NCI-H2081 treated with DMSO at 0.1 percent for 48 hours (cell line): ENCODE data around the gene GRK3.
"Not testable (repeated sequence)": the region's sequence is repeated elsewhere in the genome, so short reads cannot be mapped to it uniquely, and the experiment has no call there.

Experiments
- DNase-seq: peaks from one replicate; lab custom pipeline; 2025; lab: John Stamatoyannopoulos, UW

The GRK3 gene

GRCh38 chr22:25698978-25699377 is 134.5 kb downstream of the GRK3 start:
- no peak for DNase-seq

- DNase-seq: no peak
Observed at GRCh38 chr22:25701056-25701780, 136.7 kb downstream of the GRK3 start.

GRCh38 chr22:25702040-25702439 is 137.6 kb downstream of the GRK3 start:
- DNase-seq: no peak

- DNase-seq: no peak
Observed at GRCh38 chr22:25702571-25703167, 138.2 kb downstream of the GRK3 start.

- DNase-seq: no peak
Observed at GRCh38 chr22:25704701-25705100, 140.2 kb downstream of the GRK3 start.

- no peak for DNase-seq
Observed at GRCh38 chr22:25706197-25706596, 141.7 kb downstream of the GRK3 start.

GRCh38 chr22:25708430-25708829 is 144.0 kb downstream of the GRK3 start:
- not testable (repeated sequence) for DNase-seq

GRCh38 chr22:25709758-25710157 is 145.3 kb downstream of the GRK3 start:
- no peak for DNase-seq

- no peak for DNase-seq
Observed at GRCh38 chr22:25710501-25710900, 146.0 kb downstream of the GRK3 start.

GRCh38 chr22:25711491-25711890 is 147.0 kb downstream of the GRK3 start:
- no peak for DNase-seq

GRCh38 chr22:25712661-25713400 is 148.4 kb downstream of the GRK3 start:
- DNase-seq: no peak

- DNase-seq: no peak
Observed at GRCh38 chr22:25714070-25714469, 149.6 kb downstream of the GRK3 start.

GRCh38 chr22:25714739-25715138 is 150.3 kb downstream of the GRK3 start:
- no peak for DNase-seq

- no peak for DNase-seq
Observed at GRCh38 chr22:25716637-25717036, 152.2 kb downstream of the GRK3 start.

- no peak for DNase-seq
Observed at GRCh38 chr22:25718135-25718840, 153.8 kb downstream of the GRK3 start.

GRCh38 chr22:25722223-25722622 is 157.7 kb downstream of the GRK3 start:
- no peak for DNase-seq

GRCh38 chr22:25722626-25723025 is 158.2 kb downstream of the GRK3 start:
- DNase-seq: no peak

GRCh38 chr22:25726241-25726640 is 161.8 kb downstream of the GRK3 start:
- DNase-seq: no peak

GRCh38 chr22:25728071-25728470 is 163.6 kb downstream of the GRK3 start:
- no peak for DNase-seq

GRCh38 chr22:25729016-25729995 is 164.8 kb downstream of the GRK3 start:
- DNase-seq: no peak

- DNase-seq: no peak
Observed at GRCh38 chr22:25735650-25736049, 171.2 kb downstream of the GRK3 start.
